ENCODE measurements around the gene WLS.
"Not testable (repeated sequence)": the region's sequence is repeated elsewhere in the genome, so short reads cannot be mapped to it uniquely, and the experiment has no call there.

The WLS gene

GRCh38 chr1:68160935-68161334 lies 71.4 kb downstream of the WLS start:
- not testable (repeated sequence) for H4K8ac ChIP-seq (ENCODE audit: low read depth, low read length); H3K18ac ChIP-seq (ENCODE audit: low read length); H2BK5ac ChIP-seq (ENCODE audit: low read length); H3K23ac ChIP-seq (ENCODE audit: low read depth, low read length, poor library complexity); H3K79me1 ChIP-seq (ENCODE audit: low read depth, low read length); H3K4me2 ChIP-seq (ENCODE audit: insufficient read depth, low read length, poor library complexity, severe bottlenecking); H3K14ac ChIP-seq (ENCODE audit: low read length); H3K4me1 ChIP-seq (ENCODE audit: control insufficient read depth in 2 of 2, insufficient read depth in 1 of 2, low read depth in 1 of 2, low read length in 2 of 2); H2BK15ac ChIP-seq (ENCODE audit: low read length); H3K27me3 ChIP-seq (ENCODE audit: control insufficient read depth in 3 of 3, insufficient read depth in 3 of 3, low read depth in 1 of 3, low read length in 3 of 3); H3K27ac ChIP-seq (replicated peaks; ENCODE audit: low read length); H3K4me3 ChIP-seq (ENCODE audit: low read length in 2 of 2); H4K91ac ChIP-seq (ENCODE audit: low read depth, low read length, poor library complexity); H2BK120ac ChIP-seq (ENCODE audit: low read depth, low read length); H2BK12ac ChIP-seq (ENCODE audit: low read length); H3K4ac ChIP-seq (ENCODE audit: low read length); H3K9ac ChIP-seq (ENCODE audit: low read depth, low read length, poor library complexity); H2AK5ac ChIP-seq (ENCODE audit: low read depth, low read length); H2AFZ ChIP-seq (ENCODE audit: low read length); DNase-seq (ENCODE audit: low spot score)
- peaks cover 0 to 87% of the 10 kb centered on the region in 2 donors for H3K36me3 ChIP-seq (replicated peaks in 1 of 2; ENCODE audit: control insufficient read depth in 2 of 2, insufficient read depth in 2 of 2, low read length in 2 of 2)
- no CpG with 5 or more reads among the region's 2 CpGs for WGBS, 2 donors (ENCODE audit: extremely low coverage in 2 of 2, insufficient read length in 2 of 2, insufficient replicate concordance in 1 of 2)
- peaks cover 5 to 22% of the 10 kb centered on the region in 2 donors for H3K9me3 ChIP-seq (replicated peaks in 1 of 2; ENCODE audit: control insufficient read depth in 2 of 2, insufficient read depth in 1 of 2, low read depth in 1 of 2, low read length in 2 of 2)

GRCh38 chr1:68160021-68160420 lies 72.3 kb downstream of the WLS start:
- H2AK5ac ChIP-seq (ENCODE audit: low read depth, low read length) = no peak overlapping the region
- DNase-seq (ENCODE audit: low spot score) = no peak
- H3K14ac ChIP-seq (ENCODE audit: low read length) = no peak overlapping the region
- no peak overlapping the region for H3K27ac ChIP-seq (replicated peaks; ENCODE audit: low read length)
- no peak overlapping the region for H3K23ac ChIP-seq (ENCODE audit: low read depth, low read length, poor library complexity)
- peaks cover 0 to 87% of the 10 kb centered on the region in 2 donors for H3K36me3 ChIP-seq (replicated peaks in 1 of 2; ENCODE audit: control insufficient read depth in 2 of 2, insufficient read depth in 2 of 2, low read length in 2 of 2)
- no peak overlapping the region for H2BK15ac ChIP-seq (ENCODE audit: low read length)
- no peak overlapping the region for H3K18ac ChIP-seq (ENCODE audit: low read length)
- no peak overlapping the region for H2AFZ ChIP-seq (ENCODE audit: low read length)
- no peak overlapping the region for H3K9ac ChIP-seq (ENCODE audit: low read depth, low read length, poor library complexity)
- H2BK12ac ChIP-seq (ENCODE audit: low read length) = no peak overlapping the region
- H4K91ac ChIP-seq (ENCODE audit: low read depth, low read length, poor library complexity) = no peak overlapping the region
- no peaks in the 10 kb centered on the region for H3K79me1 ChIP-seq (ENCODE audit: low read depth, low read length)
- H3K4ac ChIP-seq (ENCODE audit: low read length) = no peak overlapping the region
- no peak overlapping the region for H3K4me3 ChIP-seq (ENCODE audit: low read length in 2 of 2)
- H4K8ac ChIP-seq (ENCODE audit: low read depth, low read length) = no peak overlapping the region
- no peak overlapping the region for H2BK120ac ChIP-seq (ENCODE audit: low read depth, low read length)
- H3K4me2 ChIP-seq (ENCODE audit: insufficient read depth, low read length, poor library complexity, severe bottlenecking) = no peak overlapping the region
- H3K4me1 ChIP-seq (ENCODE audit: control insufficient read depth in 2 of 2, insufficient read depth in 1 of 2, low read depth in 1 of 2, low read length in 2 of 2) = no peaks in the 10 kb centered on the region
- H2BK5ac ChIP-seq (ENCODE audit: low read length) = no peak overlapping the region
- WGBS, 2 donors (ENCODE audit: extremely low coverage in 2 of 2, insufficient read length in 2 of 2, insufficient replicate concordance in 1 of 2) = no CpG with 5 or more reads among the region's 1 CpG
- H3K27me3 ChIP-seq (ENCODE audit: control insufficient read depth in 3 of 3, insufficient read depth in 3 of 3, low read depth in 1 of 3, low read length in 3 of 3) = no peaks in the 10 kb centered on the region
- H3K9me3 ChIP-seq (replicated peaks in 1 of 2; ENCODE audit: control insufficient read depth in 2 of 2, insufficient read depth in 1 of 2, low read depth in 1 of 2, low read length in 2 of 2) = peaks cover 5 to 16% of the 10 kb centered on the region in 2 donors

- H3K27ac ChIP-seq (replicated peaks; ENCODE audit: low read length) = no peak overlapping the region
- H3K4me2 ChIP-seq (ENCODE audit: insufficient read depth, low read length, poor library complexity, severe bottlenecking) = no peak overlapping the region
- no peak overlapping the region for H4K91ac ChIP-seq (ENCODE audit: low read depth, low read length, poor library complexity)
- no peak for DNase-seq (ENCODE audit: low spot score)
- H3K18ac ChIP-seq (ENCODE audit: low read length) = no peak overlapping the region
- H3K4me3 ChIP-seq (ENCODE audit: low read length in 2 of 2) = no peak overlapping the region
- no peak overlapping the region for H2BK120ac ChIP-seq (ENCODE audit: low read depth, low read length)
- H3K79me1 ChIP-seq (ENCODE audit: low read depth, low read length) = no peaks in the 10 kb centered on the region
- H3K4ac ChIP-seq (ENCODE audit: low read length) = no peak overlapping the region
- no peaks in the 10 kb centered on the region for H3K27me3 ChIP-seq (ENCODE audit: control insufficient read depth in 3 of 3, insufficient read depth in 3 of 3, low read depth in 1 of 3, low read length in 3 of 3)
- H2BK5ac ChIP-seq (ENCODE audit: low read length) = no peak overlapping the region
- H4K8ac ChIP-seq (ENCODE audit: low read depth, low read length) = no peak overlapping the region
- H2BK12ac ChIP-seq (ENCODE audit: low read length) = no peak overlapping the region
- H2AFZ ChIP-seq (ENCODE audit: low read length) = no peak overlapping the region
- no peak overlapping the region for H3K14ac ChIP-seq (ENCODE audit: low read length)
- no peak overlapping the region for H2AK5ac ChIP-seq (ENCODE audit: low read depth, low read length)
- no peak overlapping the region for H3K23ac ChIP-seq (ENCODE audit: low read depth, low read length, poor library complexity)
- H3K4me1 ChIP-seq (ENCODE audit: control insufficient read depth in 2 of 2, insufficient read depth in 1 of 2, low read depth in 1 of 2, low read length in 2 of 2) = no peaks in the 10 kb centered on the region
- no peak overlapping the region for H3K9ac ChIP-seq (ENCODE audit: low read depth, low read length, poor library complexity)
- peaks cover 5 to 11% of the 10 kb centered on the region in 2 donors for H3K9me3 ChIP-seq (replicated peaks in 1 of 2; ENCODE audit: control insufficient read depth in 2 of 2, insufficient read depth in 1 of 2, low read depth in 1 of 2, low read length in 2 of 2)
- WGBS, 2 donors (ENCODE audit: extremely low coverage in 2 of 2, insufficient read length in 2 of 2, insufficient replicate concordance in 1 of 2) = no CpG with 5 or more reads among the region's 8 CpGs
- H2BK15ac ChIP-seq (ENCODE audit: low read length) = no peak overlapping the region
- H3K36me3 ChIP-seq (replicated peaks in 1 of 2; ENCODE audit: control insufficient read depth in 2 of 2, insufficient read depth in 2 of 2, low read length in 2 of 2) = peaks cover 0 to 89% of the 10 kb centered on the region in 2 donors
These were observed 73.5 kb downstream of the WLS start for GRCh38 chr1:68158837-68159236.

- Histone ChIP-seq H2AK5ac (ENCODE audit: low read depth, low read length) (no peak overlapping the region), H3K79me1 (ENCODE audit: low read depth, low read length) (no peaks in the 10 kb centered on the region), H4K8ac (ENCODE audit: low read depth, low read length) (no peak overlapping the region), H2BK15ac (ENCODE audit: low read length) (no peak overlapping the region), H4K91ac (ENCODE audit: low read depth, low read length, poor library complexity) (no peak overlapping the region), H3K27me3 (ENCODE audit: control insufficient read depth in 3 of 3, insufficient read depth in 3 of 3, low read depth in 1 of 3, low read length in 3 of 3) (no peaks in the 10 kb centered on the region), H3K23ac (ENCODE audit: low read depth, low read length, poor library complexity) (no peak overlapping the region), H3K4ac (ENCODE audit: low read length) (no peak overlapping the region), H3K9ac (ENCODE audit: low read depth, low read length, poor library complexity) (no peak overlapping the region), H2BK120ac (ENCODE audit: low read depth, low read length) (no peak overlapping the region), H3K14ac (ENCODE audit: low read length) (no peak overlapping the region), H3K36me3 (replicated peaks in 1 of 2; ENCODE audit: control insufficient read depth in 2 of 2, insufficient read depth in 2 of 2, low read length in 2 of 2) (peaks cover 0 to 91% of the 10 kb centered on the region in 2 donors), H2BK12ac (ENCODE audit: low read length) (no peak overlapping the region), H2AFZ (ENCODE audit: low read length) (no peak overlapping the region), H3K27ac (replicated peaks; ENCODE audit: low read length) (no peak overlapping the region), H3K4me1 (ENCODE audit: control insufficient read depth in 2 of 2, insufficient read depth in 1 of 2, low read depth in 1 of 2, low read length in 2 of 2) (no peaks in the 10 kb centered on the region), H3K18ac (ENCODE audit: low read length) (no peak overlapping the region), H2BK5ac (ENCODE audit: low read length) (no peak overlapping the region), H3K9me3 (replicated peaks in 1 of 2; ENCODE audit: control insufficient read depth in 2 of 2, insufficient read depth in 1 of 2, low read depth in 1 of 2, low read length in 2 of 2) (peaks cover 1% of the 10 kb centered on the region in 2 donors), H3K4me3 (ENCODE audit: low read length in 2 of 2) (no peak overlapping the region), H3K4me2 (ENCODE audit: insufficient read depth, low read length, poor library complexity, severe bottlenecking) (no peak overlapping the region)
- no CpG with 5 or more reads among the region's 2 CpGs for WGBS, 2 donors (ENCODE audit: extremely low coverage in 2 of 2, insufficient read length in 2 of 2, insufficient replicate concordance in 1 of 2)
- DNase-seq (ENCODE audit: low spot score) = no peak
These were observed 74.9 kb downstream of the WLS start for GRCh38 chr1:68157416-68157815.
